ENCODE results near the gene DDX25.
A peak's percentile ranks its signal among the peaks of the same experiment; 100 is the strongest.

The DDX25 gene

DNA sequence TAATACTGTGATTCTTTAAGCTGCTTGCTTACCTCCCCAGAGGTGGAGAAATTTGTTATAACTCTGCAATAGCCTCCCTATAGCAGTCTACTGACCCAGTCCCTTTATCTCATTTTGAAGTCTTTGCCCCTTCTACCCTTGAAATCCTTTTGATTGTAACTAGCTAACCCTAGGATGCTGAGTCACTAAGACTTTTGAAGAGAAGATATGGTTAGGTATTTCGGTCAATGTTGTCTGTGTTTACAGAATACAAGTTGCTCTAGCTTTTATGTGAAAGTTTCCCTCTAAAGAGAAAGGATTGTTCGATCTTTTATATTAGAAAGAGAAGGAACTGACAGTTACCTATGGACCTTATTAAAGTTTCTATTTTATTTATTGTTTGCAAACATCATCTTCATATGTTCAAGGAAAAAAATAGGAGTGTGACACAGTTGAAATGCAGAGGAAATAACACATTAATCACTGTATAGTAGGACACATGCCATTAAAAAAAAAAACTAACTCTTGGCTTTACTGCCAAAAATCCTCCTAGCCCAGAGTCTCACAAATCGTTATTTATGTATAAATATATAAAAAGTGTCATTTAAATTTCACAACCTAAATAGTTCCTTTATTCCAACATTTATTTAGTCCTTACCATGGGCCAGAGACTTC lies 13.7 kb upstream of the DDX25 start:
- POLR2A ChIA-PET, result no interaction called here
- TF ChIP-seq, protein P1, sequence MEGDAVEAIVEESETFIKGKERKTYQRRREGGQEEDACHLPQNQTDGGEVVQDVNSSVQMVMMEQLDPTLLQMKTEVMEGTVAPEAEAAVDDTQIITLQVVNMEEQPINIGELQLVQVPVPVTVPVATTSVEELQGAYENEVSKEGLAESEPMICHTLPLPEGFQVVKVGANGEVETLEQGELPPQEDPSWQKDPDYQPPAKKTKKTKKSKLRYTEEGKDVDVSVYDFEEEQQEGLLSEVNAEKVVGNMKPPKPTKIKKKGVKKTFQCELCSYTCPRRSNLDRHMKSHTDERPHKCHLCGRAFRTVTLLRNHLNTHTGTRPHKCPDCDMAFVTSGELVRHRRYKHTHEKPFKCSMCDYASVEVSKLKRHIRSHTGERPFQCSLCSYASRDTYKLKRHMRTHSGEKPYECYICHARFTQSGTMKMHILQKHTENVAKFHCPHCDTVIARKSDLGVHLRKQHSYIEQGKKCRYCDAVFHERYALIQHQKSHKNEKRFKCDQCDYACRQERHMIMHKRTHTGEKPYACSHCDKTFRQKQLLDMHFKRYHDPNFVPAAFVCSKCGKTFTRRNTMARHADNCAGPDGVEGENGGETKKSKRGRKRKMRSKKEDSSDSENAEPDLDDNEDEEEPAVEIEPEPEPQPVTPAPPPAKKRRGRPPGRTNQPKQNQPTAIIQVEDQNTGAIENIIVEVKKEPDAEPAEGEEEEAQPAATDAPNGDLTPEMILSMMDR (IDR thresholded peaks at IDR 0.05; ENCODE audit: control extremely low read depth, extremely low read depth, low read depth, missing control alignments), result no peak
- CTCF ChIA-PET, result interaction anchor here (0.9 to 1.3 kb wide), 2 partner anchors 9 to 13 kb away, joined by 3 to 8 read pairs; partner anchors contain the start of gene DDX25

GRCh38 chr11:125892071-125892470 lies 12.2 kb upstream of the DDX25 start:
- CTCF ChIA-PET, result interaction anchor here (1.5 kb wide), 1 partner anchor 11 kb away, joined by 4 read pairs; the partner anchor contains the start of gene PUS3
- no peak for DNase-seq (ENCODE audit: extremely low spot score)
- TF ChIP-seq, protein P1 (IDR thresholded peaks at IDR 0.05; ENCODE audit: control extremely low read depth, extremely low read depth, low read depth, missing control alignments), result no peak
- POLR2A ChIA-PET, result interaction anchor here (0.9 kb wide), 1 partner anchor 320 kb away, joined by 3 read pairs; the partner anchor contains the start of genes FAM118B and RPUSD4

More for the DNA sequence above, 13.7 kb upstream of the DDX25 start:
- DNase-seq (ENCODE audit: extremely low spot score), result no peak

GRCh38 chr11:125892994-125893393 lies 11.3 kb upstream of the DDX25 start:
- CTCF ChIA-PET, result interaction anchor here (1.5 kb wide), 1 partner anchor 10 kb away, joined by 4 read pairs; the partner anchor contains the start of gene PUS3
- POLR2A ChIA-PET, result interaction anchor here (0.9 kb wide), 1 partner anchor 319 kb away, joined by 3 read pairs; the partner anchor contains the start of genes FAM118B and RPUSD4
- TF ChIP-seq, protein P1 (IDR thresholded peaks at IDR 0.05; ENCODE audit: control extremely low read depth, extremely low read depth, low read depth, missing control alignments), result no peak
- no peak for DNase-seq (ENCODE audit: extremely low spot score)

- ChIA-PET CTCF (no interaction called here), POLR2A (no interaction called here)
- TF ChIP-seq, protein P1 (IDR thresholded peaks at IDR 0.05; ENCODE audit: control extremely low read depth, extremely low read depth, low read depth, missing control alignments), result no peak
- no peak for DNase-seq (ENCODE audit: extremely low spot score)
These were observed 2.4 kb upstream of the DDX25 start for GRCh38 chr11:125901872-125902271.

- ChIA-PET POLR2A (interaction anchor here (1.0 kb wide), 1 partner anchor 11 kb away, joined by 5 read pairs; no protein-coding TSS in a partner anchor), CTCF (interaction anchor here (0.9 to 2.7 kb wide), 7 partner anchors 8 to 291 kb away, joined by 3 to 8 read pairs (median 3); partner anchors contain the start of gene HYLS1)
- DNase-seq (ENCODE audit: extremely low spot score), result no peak
- TF ChIP-seq, protein P1 (IDR thresholded peaks at IDR 0.05; ENCODE audit: control extremely low read depth, extremely low read depth, low read depth, missing control alignments), result no peak
These were observed 1.9 kb upstream of the DDX25 start for GRCh38 chr11:125902277-125902926.

DNA sequence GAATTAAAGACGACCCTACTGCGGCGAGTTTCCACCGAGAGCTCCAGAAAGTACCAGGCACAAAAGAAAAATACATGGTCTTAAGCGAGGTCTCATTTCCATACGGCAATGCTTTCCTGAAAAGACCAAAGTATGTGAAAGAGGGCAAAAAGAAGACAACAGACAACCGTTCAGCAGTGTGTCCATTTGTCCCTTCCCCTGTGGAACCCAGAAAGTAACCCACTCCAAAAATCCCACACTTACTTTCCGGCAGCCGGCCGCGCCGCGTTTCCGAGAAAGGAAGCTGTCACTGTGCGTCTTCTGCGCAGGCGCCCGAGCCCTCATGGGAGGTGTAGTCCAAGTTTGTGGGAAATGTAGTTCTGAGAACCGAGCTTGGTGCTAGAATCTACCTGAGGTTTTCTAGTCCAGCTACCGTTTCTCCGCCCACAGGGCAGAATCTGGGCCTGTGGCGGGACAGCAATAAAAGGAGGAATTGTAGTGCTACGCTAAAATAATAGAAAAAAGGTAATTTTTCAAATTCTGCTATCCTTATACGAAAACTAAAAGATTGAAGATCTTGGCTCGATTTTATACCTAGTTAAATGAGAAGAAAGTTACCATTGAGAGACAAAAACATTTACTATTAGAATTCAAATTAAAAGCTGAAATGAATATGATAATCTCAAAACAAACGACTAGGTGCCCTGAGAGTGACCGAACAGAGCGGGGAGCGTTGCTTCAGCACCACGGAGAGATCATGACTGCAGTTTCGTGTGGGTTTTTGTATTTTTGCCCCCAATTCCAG lies 1.2 kb upstream of the DDX25 start, which contains the start of gene PUS3:
PUS3 (minus strand) TSS at position 280 of the 784 bp plus-strand sequence. CDS start 6,922 bp downstream, outside the sequence.
- POLR2A ChIA-PET, result interaction anchor here (0.7 to 1.0 kb wide), 2 partner anchors 10 to 16 kb away, joined by 3 to 5 read pairs; partner anchors contain the start of gene HYLS1
- DNase-seq (ENCODE audit: extremely low spot score), result peak; percentile 91
- TF ChIP-seq, protein P1 (IDR thresholded peaks at IDR 0.05; ENCODE audit: control extremely low read depth, extremely low read depth, low read depth, missing control alignments), result no peak
- CTCF ChIA-PET, result interaction anchor here (0.9 to 2.7 kb wide), 8 partner anchors 8 to 290 kb away, joined by 3 to 8 read pairs (median 3); partner anchors contain the start of gene HYLS1
